Mesendoderm (in vitro differentiated cells): ENCODE data around the gene MYH14.

Experiments used
- DNase-seq: peaks from one replicate; pipeline ENCODE4 v3.0.0; 2013
- H2AK5ac ChIP-seq: 2 replicates; pipeline ENCODE4 v1.6.1; 2013; ENCODE audit warnings: low read length, inconsistent platforms
- H2BK120ac ChIP-seq: 2 replicates; pipeline ENCODE4 v1.6.1; 2013; ENCODE audit warnings: low read depth, mild to moderate bottlenecking, low read length, moderate library complexity, mixed read lengths
- H2BK15ac ChIP-seq: replicated peaks from 2 replicates; pipeline ENCODE4 v1.6.1; 2013; ENCODE audit warnings: low read depth, mild to moderate bottlenecking, moderate library complexity
- H2BK5ac ChIP-seq: 2 replicates; pipeline ENCODE4 v1.6.1; 2013; ENCODE audit warnings: low read length, inconsistent platforms
- H3K18ac ChIP-seq: 2 replicates; pipeline ENCODE4 v1.6.1; 2013; ENCODE audit warnings: mild to moderate bottlenecking, low read length, mixed read lengths
- H3K23ac ChIP-seq: one replicate; pipeline ENCODE4 v1.6.1; 2013; ENCODE audit warnings: low read length
- H3K27ac ChIP-seq: 2 replicates; pipeline ENCODE4 v1.5.1; 2013; ENCODE audit warnings: low read depth, mild to moderate bottlenecking, inconsistent platforms, low read length, moderate library complexity
- H3K27me3 ChIP-seq: 2 replicates; pipeline ENCODE4 v1.6.1; 2013; ENCODE audit warnings: low read length, control low read depth, mild to moderate bottlenecking, inconsistent platforms; ENCODE audit not compliant: insufficient read depth, poor library complexity
- H3K36me3 ChIP-seq: 2 replicates; pipeline ENCODE4 v1.6.1; 2013; ENCODE audit warnings: low read length, inconsistent platforms; ENCODE audit not compliant: control insufficient read depth, insufficient read depth
- H3K4ac ChIP-seq: one replicate; pipeline ENCODE4 v1.6.1; 2013; ENCODE audit warnings: low read depth, mild to moderate bottlenecking, low read length, moderate library complexity
- H3K4me1 ChIP-seq: 2 replicates; pipeline ENCODE4 v1.6.1; 2013; ENCODE audit warnings: low read depth, low read length, inconsistent platforms; ENCODE audit not compliant: control insufficient read depth
- H3K4me2 ChIP-seq: 2 replicates; pipeline ENCODE4 v1.6.1; 2013; ENCODE audit warnings: low read length
- H3K4me3 ChIP-seq: 2 replicates; pipeline ENCODE4 v1.5.1; 2013; ENCODE audit warnings: mild to moderate bottlenecking, low read length
- H3K56ac ChIP-seq: one replicate; pipeline ENCODE4 v1.6.1; 2013; ENCODE audit warnings: low read length
- H3K79me1 ChIP-seq: 2 replicates; pipeline ENCODE4 v1.6.1; 2013; ENCODE audit warnings: low read length, inconsistent platforms
- H3K79me2 ChIP-seq: 2 replicates; pipeline ENCODE4 v1.6.1; 2013; ENCODE audit warnings: mild to moderate bottlenecking, low read length; ENCODE audit not compliant: control insufficient read depth, insufficient read depth
- H3K9ac ChIP-seq: 2 replicates; pipeline ENCODE4 v1.6.1; 2013; ENCODE audit warnings: low read length, inconsistent platforms
- H4K5ac ChIP-seq: one replicate; pipeline ENCODE4 v1.6.1; 2013; ENCODE audit warnings: low read length
- H4K8ac ChIP-seq: one replicate; pipeline ENCODE4 v1.6.1; 2013; ENCODE audit warnings: low read depth, mild to moderate bottlenecking, control low read depth, low read length, moderate library complexity
- WGBS: extraction: QIAGEN DNeasy Blood & Tissue Kit; methylation state at CpG from one replicate; pipeline ENCODE4 v1.1.7; 2013; ENCODE audit warnings: low lambda C conversion rate, missing lambda C conversion rate; ENCODE audit not compliant: insufficient coverage; ENCODE audit errors: extremely low coverage; 5-methylcytosine and 5-hydroxymethylcytosine counted together

Gene MYH14

GRCh38 chr19:50175924-50176323, 27.5 kb upstream of the MYH14 start:
- no peak overlapping the region for H3K23ac ChIP-seq
- no peak overlapping the region for H3K4ac ChIP-seq
- H2AK5ac ChIP-seq: no peak overlapping the region
- H3K27me3 ChIP-seq: no peaks in the 10 kb centered on the region
- no peak overlapping the region for H3K4me3 ChIP-seq
- no peak overlapping the region for H3K27ac ChIP-seq
- H3K4me2 ChIP-seq: no peak overlapping the region
- no peak overlapping the region for H2BK120ac ChIP-seq
- DNase-seq: no peak
- no peak overlapping the region for H2BK5ac ChIP-seq
- H4K8ac ChIP-seq: no peak overlapping the region
- no peak overlapping the region for H3K9ac ChIP-seq
- H2BK15ac ChIP-seq: no peak overlapping the region
- no peaks in the 10 kb centered on the region for H3K79me2 ChIP-seq
- H3K4me1 ChIP-seq: no peaks in the 10 kb centered on the region
- H3K36me3 ChIP-seq: no peaks in the 10 kb centered on the region
- no peak overlapping the region for H4K5ac ChIP-seq
- H3K56ac ChIP-seq: no peak overlapping the region
- H3K18ac ChIP-seq: no peak overlapping the region
- no CpG with 5 or more reads among the region's 10 CpGs for WGBS
- H3K79me1 ChIP-seq: no peaks in the 10 kb centered on the region

- WGBS: no CpG with 5 or more reads among the region's 9 CpGs
- Histone ChIP-seq H3K23ac (no peak overlapping the region), H2AK5ac (no peak overlapping the region), H3K4me1 (no peaks in the 10 kb centered on the region), H3K4me3 (no peak overlapping the region), H3K27ac (no peak overlapping the region), H2BK5ac (no peak overlapping the region), H3K56ac (no peak overlapping the region), H3K27me3 (no peaks in the 10 kb centered on the region), H3K18ac (no peak overlapping the region), H3K79me2 (no peaks in the 10 kb centered on the region), H4K8ac (no peak overlapping the region), H3K79me1 (no peaks in the 10 kb centered on the region), H2BK120ac (no peak overlapping the region), H3K36me3 (no peaks in the 10 kb centered on the region), H3K9ac (no peak overlapping the region), H3K4me2 (no peak overlapping the region), H2BK15ac (no peak overlapping the region), H4K5ac (no peak overlapping the region), H3K4ac (no peak overlapping the region)
- DNase-seq: no peak
Measured at GRCh38 chr19:50176775-50177174, 26.6 kb upstream of the MYH14 start.

- Histone ChIP-seq H3K23ac (no peak overlapping the region), H3K56ac (no peak overlapping the region), H4K5ac (no peak overlapping the region), H2BK15ac (no peak overlapping the region), H3K27me3 (no peaks in the 10 kb centered on the region), H3K36me3 (no peaks in the 10 kb centered on the region), H3K4ac (no peak overlapping the region), H2AK5ac (no peak overlapping the region), H3K4me1 (no peaks in the 10 kb centered on the region), H4K8ac (no peak overlapping the region), H3K27ac (no peak overlapping the region), H2BK5ac (no peak overlapping the region), H3K18ac (no peak overlapping the region), H2BK120ac (no peak overlapping the region), H3K4me2 (no peak overlapping the region), H3K4me3 (no peak overlapping the region), H3K9ac (no peak overlapping the region), H3K79me2 (no peaks in the 10 kb centered on the region), H3K79me1 (no peaks in the 10 kb centered on the region)
- no CpG with 5 or more reads among the region's 1 CpG for WGBS
- no peak for DNase-seq
Measured at GRCh38 chr19:50178320-50178719, 25.1 kb upstream of the MYH14 start.

- no peak overlapping the region for H3K4me3 ChIP-seq
- H3K56ac ChIP-seq: no peak overlapping the region
- no peak for DNase-seq
- no peak overlapping the region for H3K27ac ChIP-seq
- no peaks in the 10 kb centered on the region for H3K36me3 ChIP-seq
- no peak overlapping the region for H2BK5ac ChIP-seq
- no peak overlapping the region for H3K23ac ChIP-seq
- no peak overlapping the region for H3K4ac ChIP-seq
- no peak overlapping the region for H4K8ac ChIP-seq
- no peaks in the 10 kb centered on the region for H3K27me3 ChIP-seq
- H2BK120ac ChIP-seq: no peak overlapping the region
- H3K79me1 ChIP-seq: no peaks in the 10 kb centered on the region
- no peak overlapping the region for H3K9ac ChIP-seq
- no peak overlapping the region for H3K18ac ChIP-seq
- no peak overlapping the region for H4K5ac ChIP-seq
- no peaks in the 10 kb centered on the region for H3K79me2 ChIP-seq
- no CpG with 5 or more reads among the region's 9 CpGs for WGBS
- no peak overlapping the region for H3K4me2 ChIP-seq
- H2AK5ac ChIP-seq: no peak overlapping the region
- H3K4me1 ChIP-seq: no peaks in the 10 kb centered on the region
- H2BK15ac ChIP-seq: no peak overlapping the region
Measured at GRCh38 chr19:50178859-50179537, 24.4 kb upstream of the MYH14 start.

- Histone ChIP-seq H4K5ac (no peak overlapping the region), H3K4me1 (no peaks in the 10 kb centered on the region), H3K23ac (no peak overlapping the region), H4K8ac (no peak overlapping the region), H3K9ac (no peak overlapping the region), H3K56ac (no peak overlapping the region), H2BK5ac (no peak overlapping the region), H3K27me3 (no peaks in the 10 kb centered on the region), H3K4me3 (no peak overlapping the region), H3K79me2 (no peaks in the 10 kb centered on the region), H2AK5ac (no peak overlapping the region), H2BK120ac (no peak overlapping the region), H3K27ac (no peak overlapping the region), H3K36me3 (no peaks in the 10 kb centered on the region), H2BK15ac (no peak overlapping the region), H3K4ac (no peak overlapping the region), H3K18ac (no peak overlapping the region), H3K4me2 (no peak overlapping the region), H3K79me1 (no peaks in the 10 kb centered on the region)
- no peak for DNase-seq
- WGBS: no CpG with 5 or more reads among the region's 5 CpGs
Measured at GRCh38 chr19:50181121-50181520, 22.3 kb upstream of the MYH14 start.

- Histone ChIP-seq H3K4ac (no peak overlapping the region), H3K9ac (no peak overlapping the region), H2BK120ac (no peak overlapping the region), H3K4me1 (no peaks in the 10 kb centered on the region), H3K18ac (no peak overlapping the region), H3K79me1 (no peaks in the 10 kb centered on the region), H3K4me2 (no peak overlapping the region), H3K23ac (no peak overlapping the region), H2AK5ac (no peak overlapping the region), H3K79me2 (no peaks in the 10 kb centered on the region), H2BK15ac (no peak overlapping the region), H2BK5ac (no peak overlapping the region), H4K8ac (no peak overlapping the region), H3K4me3 (no peak overlapping the region), H4K5ac (no peak overlapping the region), H3K56ac (no peak overlapping the region), H3K36me3 (no peaks in the 10 kb centered on the region), H3K27ac (no peak overlapping the region), H3K27me3 (no peaks in the 10 kb centered on the region)
- no peak for DNase-seq
- WGBS: no CpG with 5 or more reads among the region's 1 CpG
Measured at GRCh38 chr19:50184196-50184595, 19.2 kb upstream of the MYH14 start.
